ENCODE data around the gene DGKG.

- TF ChIP-seq ATF7 (IDR thresholded peaks at IDR 0.05; ENCODE audit: low read depth) (no peak), CTCF (IDR thresholded peaks at IDR 0.05 in 2 of 3, conservative IDR thresholded peaks at IDR 0.05 in 1 of 3; ENCODE audit: control insufficient read depth in 2 of 3, extremely low read depth in 1 of 3, insufficient read depth in 1 of 3, low read depth in 3 of 3, low read length in 3 of 3) (no peak), ZNF384 (IDR thresholded peaks at IDR 0.05; ENCODE audit: borderline replicate concordance, low read depth, low read length) (no peak), NR2F1 (conservative IDR thresholded peaks at IDR 0.05) (no peak)
Observed at GRCh38 chr3:186290796-186291195, 71.2 kb downstream of the DGKG start.
